H1 (cell line): Measurements from ENCODE around the gene CUL4B. TPM values are rescaled to one million over a fixed set of nuclear protein-coding genes. Genes with fewer than 3 reads are reported as not detected.

Experiments used
- BRCA1 ChIP-seq: IDR thresholded peaks from 2 replicates; pipeline ENCODE4 v1.6.1; 2012; ENCODE audit warnings: low read depth, low read length, improper control_type of control experiment
- MAX ChIP-seq: IDR thresholded peaks from 2 replicates; pipeline ENCODE4 v1.6.1; 2012; ENCODE audit warnings: inconsistent platforms
- POLR2AphosphoS5 ChIP-seq: IDR thresholded peaks from 2 replicates; pipeline ENCODE4 v1.6.1; 2011; ENCODE audit warnings: low read depth, low read length
- USF2 ChIP-seq: IDR thresholded peaks from 2 replicates; pipeline ENCODE4 v1.6.1; 2011; ENCODE audit warnings: low read length, improper control_type of control experiment
- polyA plus RNA-seq, 7 experiments: library from polyadenylated mRNA; depleted of rRNA in 3 of 7; stranded (reverse) in 5 of 7; unstranded in 2 of 7; fragments of >200 nt in 5 of 7; fragments of 200-250 nt in 2 of 7; gene quantifications; 1 replicate in 5 of 7; 2 replicates in 1 of 7; 4 replicates in 1 of 7; pipeline versions ENCODE4 v1.2.1 to v1.2.3, GENCODE V29; 2011 to 2013; ENCODE audit warnings: missing spikeins in 2 of 7, mixed read lengths in 2 of 7
- total RNA-seq: library from RNA; stranded (reverse); fragmentation: NEBNext Ultra II Directional; extraction: Animal tissue kit (Norgen Biotek cat#: 25700); gene quantifications from 2 replicates; pipeline ENCODE4 v1.2.1, GENCODE V29; 2021

The CUL4B gene
- total and polyA plus RNA-seq, 2 of the 8 experiments (the other 6 are each of a cell fraction or from before 2014, with no cell fraction given), result 11.7 to 44.0 TPM

- TF ChIP-seq USF2 (no peak), POLR2AphosphoS5 (no peak), BRCA1 (no peak), MAX (no peak)
- TF ChIP-seq, all 59 proteins: peak for 0
These were observed 48.5 kb downstream of the CUL4B start (continued) for GRCh38 chrX:120512222-120512621.
